HG03060 (cell line): ENCODE results near the gene LAMA2.

Experiments
- ATAC-seq: cut with Tn5 transposase; IDR thresholded peaks from one replicate; pipeline ENCODE4 v1.9.1; 2021; ENCODE audit warnings: low read depth, moderate number of reproducible peaks; ENCODE audit not compliant: unreplicated experiment

The LAMA2 gene

DNA sequence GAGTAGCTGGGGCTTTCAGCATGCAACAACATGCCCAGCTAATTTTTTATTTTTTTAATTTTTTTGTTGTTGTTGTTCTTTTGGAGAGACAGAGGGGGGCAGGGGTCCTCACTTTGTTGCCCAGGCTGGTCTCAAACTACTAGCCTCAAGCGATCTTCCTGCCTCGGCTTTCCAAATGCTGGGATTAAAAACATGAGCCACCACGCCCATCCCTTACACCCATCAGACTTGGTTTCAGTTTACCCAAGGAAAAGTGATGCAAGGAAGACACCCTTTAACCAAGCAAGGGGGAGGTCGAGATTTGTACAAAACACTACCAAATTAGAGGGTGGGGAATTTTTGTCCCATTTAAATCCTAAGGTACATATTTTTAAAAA lies 616.9 kb downstream of the LAMA2 start:
- no peak for ATAC-seq

DNA sequence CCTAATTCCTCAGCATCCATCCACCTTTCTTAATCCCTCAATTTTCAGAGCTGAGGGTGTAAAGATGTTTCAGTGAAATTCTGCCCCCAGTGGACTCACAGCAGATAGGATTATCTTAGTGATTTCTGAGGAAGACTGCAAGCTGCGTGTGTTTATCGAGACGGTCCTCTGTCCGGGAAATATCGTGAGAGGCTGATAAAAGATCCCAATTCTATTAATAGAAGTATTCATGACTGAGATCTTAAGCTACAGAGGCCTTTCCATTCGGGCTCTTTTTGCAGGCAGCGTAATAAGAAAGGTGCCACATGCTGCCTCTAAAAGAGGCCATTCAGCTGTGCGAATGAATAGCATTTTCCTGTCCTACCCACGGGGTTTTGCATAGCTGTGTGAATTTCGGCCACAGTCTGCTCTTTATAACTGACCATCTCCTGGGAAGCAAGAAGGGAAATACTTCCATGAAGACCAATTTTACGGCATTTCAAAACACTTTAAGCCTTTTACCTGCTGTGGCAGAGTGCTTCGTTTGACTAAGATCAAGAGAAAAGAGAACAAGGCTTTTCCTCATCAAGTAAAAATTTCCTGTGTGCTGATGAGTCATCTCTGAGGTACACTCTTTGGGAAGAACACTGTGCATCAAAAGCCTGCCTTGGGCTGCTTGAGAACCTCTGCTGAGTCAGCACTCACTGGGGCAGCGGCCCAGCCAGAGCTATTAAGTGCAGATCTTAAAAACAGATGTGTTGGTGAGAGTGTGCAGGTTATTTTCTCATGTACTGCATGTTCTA lies 618.2 kb downstream of the LAMA2 start:
- ATAC-seq, result no peak

DNA sequence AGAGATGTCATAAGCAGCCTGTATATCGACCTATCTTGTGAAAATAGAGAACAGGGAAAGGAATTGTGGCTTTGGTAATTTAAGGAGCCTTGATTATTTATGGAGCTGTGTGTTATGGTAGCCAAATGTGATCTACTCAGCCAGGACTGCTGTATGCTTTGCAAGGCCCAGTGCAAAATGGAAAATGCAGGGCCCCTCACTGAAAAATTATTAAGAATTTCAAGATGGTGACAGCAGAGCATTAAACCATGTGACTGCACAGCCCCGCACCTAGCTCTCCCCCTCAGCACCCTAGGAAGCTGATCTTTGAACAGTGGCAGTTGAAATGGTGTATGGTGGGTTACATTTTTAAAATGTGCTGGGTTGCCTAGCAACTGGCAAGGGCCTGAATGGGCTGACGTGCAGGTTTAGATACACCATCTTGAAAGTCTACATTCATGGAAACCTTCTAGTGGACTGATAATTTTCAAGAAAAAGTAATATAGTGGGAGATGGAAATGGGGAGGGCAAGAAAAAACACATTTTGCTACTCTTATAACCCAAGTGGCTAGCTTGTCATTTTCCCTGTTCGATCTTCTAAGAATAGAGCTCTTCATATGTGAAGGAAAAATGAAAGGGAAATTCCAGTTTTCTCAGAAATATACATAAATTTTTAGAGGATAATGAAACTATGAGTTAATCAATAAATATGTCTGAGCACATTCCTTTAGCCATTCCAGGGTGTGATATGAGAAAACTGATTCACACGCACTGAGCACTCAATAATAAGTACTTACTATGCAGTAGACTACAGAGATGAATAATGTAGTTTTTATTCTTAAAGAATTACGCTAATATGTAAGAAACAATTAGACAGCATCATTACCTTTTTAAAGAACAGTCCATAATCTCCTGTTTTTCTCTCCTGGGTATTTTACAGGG lies 619.1 kb downstream of the LAMA2 start:
- ATAC-seq, result no peak

DNA sequence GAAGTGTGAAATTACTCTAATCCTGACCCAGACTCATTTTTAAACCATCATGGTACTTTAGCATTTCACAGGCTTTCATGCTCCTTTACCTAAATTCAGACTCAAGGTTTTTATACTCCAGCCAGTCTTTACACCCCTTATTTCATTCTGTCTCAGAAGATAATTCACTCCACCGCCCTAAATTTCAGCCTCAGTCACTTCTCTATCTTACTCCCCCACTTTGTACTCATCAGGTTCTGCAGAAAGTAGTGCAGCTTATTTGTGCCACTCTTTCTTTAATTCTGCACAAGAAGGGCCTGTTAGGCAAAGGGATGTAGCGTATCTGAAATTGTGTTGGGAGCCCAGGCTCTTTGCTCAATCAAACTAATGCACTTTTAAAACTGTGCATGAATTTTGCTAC lies 621.5 kb downstream of the LAMA2 start:
- no peak for ATAC-seq

DNA sequence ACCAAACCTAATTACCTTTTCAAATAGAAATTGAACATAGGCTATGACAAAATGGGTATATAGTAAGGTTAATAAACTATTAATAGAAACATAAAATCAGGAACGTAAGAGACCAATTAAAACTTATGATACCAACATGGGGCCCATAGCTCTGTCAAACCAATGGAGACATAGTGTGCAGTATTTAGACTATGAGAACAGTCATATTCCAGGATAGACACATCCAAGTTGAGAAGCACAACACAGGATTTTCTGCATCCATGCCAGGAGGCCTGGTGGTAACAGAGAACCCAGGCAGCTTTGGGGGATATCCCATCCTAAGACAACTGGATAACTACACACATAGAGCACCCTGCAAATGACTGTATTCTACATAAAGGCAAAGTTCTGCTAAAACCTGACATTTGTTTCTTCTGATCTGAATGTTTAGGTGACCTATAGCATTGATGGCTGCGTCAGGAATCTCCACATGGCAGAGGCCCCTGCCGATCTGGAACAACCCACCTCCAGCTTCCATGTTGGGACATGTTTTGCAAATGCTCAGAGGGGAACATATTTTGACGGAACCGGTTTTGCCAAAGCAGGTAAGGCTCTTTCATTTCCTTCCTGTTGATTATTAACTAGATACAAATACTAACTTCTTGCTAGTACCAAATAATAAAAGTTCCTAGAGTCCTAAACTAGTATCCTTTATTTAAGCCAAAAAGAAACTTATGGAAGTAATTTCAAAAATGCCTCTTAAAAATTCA lies 624.3 kb downstream of the LAMA2 start:
- no peak for ATAC-seq

DNA sequence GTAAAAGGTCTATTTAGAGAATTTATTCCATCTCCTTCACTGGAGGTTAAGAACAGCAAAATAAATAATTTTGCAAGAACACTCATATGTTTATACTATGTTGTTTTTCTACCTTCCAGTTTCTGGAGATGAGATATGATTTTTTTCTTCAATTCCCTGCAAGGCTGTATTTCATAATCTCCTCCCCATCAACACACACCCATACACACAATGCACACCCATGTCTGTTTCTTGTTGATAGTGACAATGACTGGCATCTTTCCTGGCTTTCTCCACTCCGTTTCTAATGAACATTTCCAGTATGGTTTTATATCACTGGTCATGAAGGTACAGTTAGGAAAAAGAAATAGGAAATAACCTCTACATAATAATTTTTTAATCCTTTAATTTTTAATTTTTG lies 624.9 kb downstream of the LAMA2 start:
- ATAC-seq, result no peak

DNA sequence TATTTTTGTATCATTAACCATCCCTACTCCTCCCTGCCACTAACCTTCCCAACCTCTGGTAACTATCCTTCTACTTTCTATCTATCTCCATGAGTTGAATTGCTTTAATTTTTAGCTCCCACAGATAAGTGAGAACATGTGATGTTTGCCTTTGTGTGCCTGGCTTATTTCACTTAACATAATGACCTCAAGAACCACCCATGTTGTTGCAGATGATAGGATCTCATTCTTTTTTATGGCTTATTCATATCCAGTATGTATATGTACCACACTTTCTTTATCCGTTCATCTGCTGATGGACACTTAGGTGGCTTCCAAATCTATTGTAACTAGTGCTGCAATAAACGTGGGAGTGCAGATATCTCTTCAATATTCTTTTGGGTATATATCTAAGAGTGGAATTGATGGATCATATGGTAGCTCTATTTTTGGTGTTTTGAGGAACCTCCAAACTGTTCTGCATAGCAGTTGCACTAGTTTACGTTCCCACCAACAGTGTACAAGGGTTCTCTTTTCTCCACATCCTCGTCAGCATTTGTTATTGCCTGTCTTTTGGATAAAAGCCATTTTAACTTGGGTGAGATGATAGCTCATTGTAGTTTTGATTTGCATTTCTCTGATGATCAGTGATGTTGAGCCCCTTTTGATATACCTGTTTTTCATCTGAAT lies 625.7 kb downstream of the LAMA2 start:
- ATAC-seq, result no peak

DNA sequence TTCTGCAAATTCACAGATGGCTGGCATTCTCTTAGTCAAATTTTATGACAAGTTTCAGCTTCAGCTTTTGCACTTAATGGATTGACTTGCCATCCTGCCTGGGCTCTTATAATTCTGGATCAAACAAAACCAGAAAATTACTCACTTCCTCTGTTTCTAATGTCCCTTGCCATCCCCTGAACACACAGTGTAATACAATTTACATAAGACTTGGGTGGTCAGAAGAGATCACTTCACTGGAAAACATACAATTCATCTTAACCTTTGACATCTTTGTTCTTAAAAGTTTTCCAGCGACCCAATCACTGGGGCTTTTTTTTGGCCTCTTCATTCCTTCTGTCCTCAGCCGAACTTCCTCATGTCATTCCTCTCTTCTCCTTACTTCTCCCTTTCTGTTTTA lies 628.0 kb downstream of the LAMA2 start:
- ATAC-seq, result no peak

DNA sequence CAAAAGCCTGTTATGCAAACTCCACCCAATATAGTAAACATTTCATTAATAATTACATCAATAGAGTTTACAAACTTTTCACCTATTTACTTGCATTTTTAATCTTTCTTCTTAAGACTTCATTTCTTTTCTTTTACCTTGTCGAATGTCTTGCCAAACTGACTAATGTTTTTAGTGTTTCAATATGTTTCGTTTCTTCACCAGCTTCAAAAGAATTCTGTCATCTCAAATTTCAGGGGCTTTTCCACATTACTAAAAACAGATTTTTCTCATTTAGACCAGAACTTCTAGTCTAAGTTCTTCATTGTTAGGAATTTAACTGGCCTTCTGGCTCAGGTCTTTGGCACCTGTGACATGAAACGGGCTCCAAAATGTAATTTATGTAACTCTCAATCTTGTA lies 630.5 kb downstream of the LAMA2 start:
- ATAC-seq, result no peak

DNA sequence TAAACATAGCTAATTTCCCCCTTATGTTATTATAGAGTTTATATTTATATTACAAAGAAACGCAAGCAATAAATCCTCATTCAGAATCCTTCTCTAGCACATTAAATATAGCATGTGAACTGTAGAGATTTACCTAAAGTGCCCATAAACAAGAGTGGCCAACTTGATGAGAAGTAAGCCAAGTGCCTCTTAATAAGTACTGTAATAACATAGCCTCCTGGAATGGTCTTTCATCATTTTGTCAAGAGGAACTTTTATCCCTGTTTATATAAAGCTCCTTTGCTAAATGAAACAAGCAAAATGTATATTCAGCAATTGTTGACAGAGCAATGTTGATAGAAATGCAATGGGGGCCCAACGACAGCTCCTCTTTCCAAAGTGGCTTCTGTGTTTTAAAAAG lies 632.1 kb downstream of the LAMA2 start:
- no peak for ATAC-seq

DNA sequence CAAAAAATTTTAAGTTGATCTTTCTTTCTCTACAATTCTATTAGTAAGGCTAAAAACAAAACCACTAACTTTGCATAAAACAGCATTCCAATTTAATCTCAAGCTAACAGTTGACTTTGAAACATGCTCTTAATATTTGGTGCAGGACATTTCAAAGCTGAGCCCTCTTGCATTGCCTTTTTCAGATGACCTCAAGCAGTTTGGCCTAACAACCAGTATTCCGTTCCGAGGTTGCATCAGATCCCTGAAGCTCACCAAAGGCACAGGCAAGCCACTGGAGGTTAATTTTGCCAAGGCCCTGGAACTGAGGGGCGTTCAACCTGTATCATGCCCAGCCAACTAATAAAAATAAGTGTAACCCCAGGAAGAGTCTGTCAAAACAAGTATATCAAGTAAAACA lies 633.1 kb downstream of the LAMA2 start:
- ATAC-seq, result no peak

DNA sequence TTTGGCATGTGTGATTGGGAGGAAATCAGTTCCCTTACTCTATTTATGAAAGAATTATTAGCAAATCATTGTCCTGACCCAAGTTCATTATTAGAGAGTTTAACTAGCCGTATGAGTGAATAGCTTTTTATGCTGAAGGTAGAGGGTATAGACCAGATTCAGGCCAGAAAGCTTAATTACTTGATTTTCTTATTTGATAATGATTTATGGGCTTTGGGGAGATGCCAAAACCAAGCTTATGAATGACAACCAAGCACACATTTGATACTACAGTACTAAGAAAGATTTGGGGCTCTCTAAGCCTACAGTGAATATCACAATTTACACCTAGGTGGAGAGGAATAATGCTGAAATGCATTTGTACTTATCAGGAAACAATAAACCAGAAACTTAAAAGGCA lies 633.8 kb downstream of the LAMA2 start:
- ATAC-seq, result no peak

DNA sequence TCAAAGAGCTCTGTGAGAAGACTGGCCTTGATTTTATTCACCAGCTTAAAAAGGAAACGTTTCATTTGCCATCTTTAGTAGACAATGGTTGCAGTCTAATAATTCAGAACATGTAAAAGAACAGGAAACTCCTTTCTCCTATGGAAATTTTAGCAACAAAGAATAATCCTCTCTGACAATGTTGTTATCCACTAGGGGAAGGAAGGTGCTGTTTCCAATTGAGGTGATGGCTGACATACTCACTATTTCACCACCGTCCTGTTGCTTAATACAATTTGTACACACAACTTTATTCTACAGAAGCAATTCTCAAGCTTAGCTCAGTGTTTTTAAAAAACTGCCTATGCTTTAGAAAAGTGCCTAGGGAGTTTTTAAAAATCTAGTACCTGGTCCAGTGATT lies 634.4 kb downstream of the LAMA2 start:
- no peak for ATAC-seq

DNA sequence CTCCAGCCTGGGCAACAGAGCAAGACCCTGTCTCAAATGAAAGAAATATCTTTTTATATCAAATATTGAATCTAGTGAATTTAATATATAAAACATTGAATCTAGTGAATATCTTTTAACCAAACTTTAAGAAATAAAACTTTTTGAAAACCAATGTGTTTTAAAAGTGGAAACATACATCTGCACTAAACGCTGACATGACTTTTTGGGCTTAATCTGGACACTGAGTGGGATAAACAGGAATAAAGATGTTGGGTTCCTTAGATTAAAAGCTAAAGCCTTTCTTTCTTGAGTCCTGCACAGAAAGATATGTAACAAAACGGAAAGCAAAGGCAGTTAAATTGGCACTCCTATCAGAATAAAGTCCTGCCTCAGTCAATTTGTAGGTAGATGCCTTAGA lies 636.8 kb downstream of the LAMA2 start:
- no peak for ATAC-seq

DNA sequence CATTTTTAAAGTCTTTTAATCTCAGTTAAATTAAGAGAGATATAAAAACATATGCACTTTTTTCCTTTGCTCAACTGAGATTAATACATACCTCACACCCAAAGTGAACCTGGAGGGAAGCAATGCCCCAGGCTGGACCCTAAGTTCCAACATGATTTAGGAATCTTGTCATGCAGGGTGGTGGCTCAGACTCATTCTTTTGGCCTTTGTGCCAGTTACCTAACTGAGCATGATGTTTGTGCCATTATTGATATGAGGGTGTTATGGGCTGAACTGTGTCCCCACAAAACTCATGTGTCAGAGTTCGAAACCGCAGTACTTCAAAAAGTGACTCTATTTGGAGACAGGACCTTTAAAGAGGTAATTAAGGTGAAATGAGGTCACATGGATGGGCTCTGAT lies 639.0 kb downstream of the LAMA2 start:
- no peak for ATAC-seq

DNA sequence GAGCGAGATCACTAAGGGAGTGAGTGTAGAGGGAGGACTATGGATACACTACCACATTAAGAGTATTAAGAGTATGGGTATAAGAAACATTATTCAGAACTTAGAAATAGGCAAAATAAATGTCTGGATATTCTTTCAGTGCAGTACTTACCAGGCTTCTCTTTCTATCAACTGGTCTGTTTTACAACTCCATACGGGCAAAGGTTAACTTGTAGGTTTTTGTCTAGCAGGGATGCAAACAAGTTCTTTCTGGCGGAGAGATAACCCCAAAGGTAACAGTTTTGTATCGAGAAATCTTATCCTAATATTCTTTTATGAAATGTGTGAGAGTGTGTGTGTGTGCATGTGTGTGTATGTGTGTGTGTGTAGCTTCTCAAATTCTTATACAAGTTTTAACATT lies 640.9 kb downstream of the LAMA2 start:
- ATAC-seq, result no peak

DNA sequence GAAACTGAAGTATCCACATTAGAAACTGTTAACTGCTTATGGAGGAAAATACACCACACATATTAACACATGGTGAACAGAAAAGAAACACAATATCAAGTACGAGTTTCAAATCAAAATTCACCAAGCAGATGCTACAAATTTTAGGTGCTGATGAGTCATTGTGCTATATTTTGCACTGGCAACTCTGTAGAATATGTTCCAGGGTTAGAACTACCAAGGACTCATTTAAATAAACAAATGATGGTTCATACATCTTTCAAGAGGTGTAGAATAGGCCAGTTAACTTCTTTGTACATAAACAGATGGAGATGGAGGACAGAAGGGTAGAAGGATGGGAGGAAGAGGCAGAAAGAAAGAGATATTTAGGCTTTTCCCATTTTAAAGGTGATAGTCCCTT lies 642.1 kb downstream of the LAMA2 start:
- no peak for ATAC-seq

DNA sequence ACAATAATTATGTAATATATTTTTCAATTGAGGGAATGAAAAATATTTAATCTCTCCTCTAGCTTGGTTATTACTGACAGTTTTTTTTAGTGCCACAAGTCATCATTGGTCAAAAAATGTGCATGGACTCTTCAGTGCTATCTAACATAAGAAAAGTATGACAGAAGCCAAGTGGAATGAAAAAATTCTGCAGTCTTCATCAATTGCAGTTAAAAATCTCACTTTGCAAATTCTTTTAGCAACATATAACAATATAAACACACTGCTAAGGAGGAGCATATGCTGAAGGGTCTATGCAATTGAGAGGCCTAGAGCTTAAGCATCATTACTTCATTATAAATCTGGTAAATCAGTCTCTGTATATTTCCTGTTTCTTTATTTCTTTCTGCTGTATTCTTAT lies 652.0 kb downstream of the LAMA2 start:
- ATAC-seq, result no peak

DNA sequence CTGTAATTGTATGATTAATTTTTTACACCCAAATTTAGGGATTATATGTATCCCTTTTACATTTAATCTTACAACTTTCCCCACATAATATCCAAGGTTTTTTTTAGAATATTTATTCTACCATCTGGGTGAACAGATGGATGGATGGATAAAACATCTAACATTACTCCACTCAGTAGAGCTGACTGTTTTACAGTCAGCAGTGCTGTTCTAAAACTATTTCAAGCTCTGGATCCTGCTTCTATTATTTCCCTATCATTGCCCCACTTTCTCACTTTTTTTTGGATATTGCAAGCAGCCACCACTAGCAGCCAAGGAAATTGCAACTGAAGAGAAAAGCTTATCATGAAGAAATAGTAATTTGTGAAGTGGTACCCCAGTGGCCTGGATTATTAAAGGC lies 653.3 kb downstream of the LAMA2 start:
- ATAC-seq, result no peak

DNA sequence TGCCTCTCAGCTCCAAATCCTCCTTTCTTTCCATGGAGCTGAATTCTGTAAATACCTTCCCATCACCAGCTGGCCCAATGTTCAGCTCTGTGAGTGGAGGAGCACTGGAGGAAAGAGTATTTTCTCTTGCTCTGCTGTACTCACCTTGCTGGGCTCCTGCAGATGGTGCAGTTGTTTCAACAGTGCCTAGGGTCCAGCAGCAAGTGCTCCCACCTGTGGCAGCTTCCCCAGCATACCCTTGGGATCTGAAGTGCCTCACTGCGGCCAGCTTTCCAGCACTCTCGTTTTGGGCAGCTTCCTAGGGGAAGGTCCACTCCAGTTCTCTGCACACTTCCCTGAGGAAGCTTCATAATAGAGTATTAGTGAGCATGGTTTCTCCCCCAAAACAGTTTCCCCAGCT lies 656.1 kb downstream of the LAMA2 start:
- ATAC-seq, result no peak

DNA sequence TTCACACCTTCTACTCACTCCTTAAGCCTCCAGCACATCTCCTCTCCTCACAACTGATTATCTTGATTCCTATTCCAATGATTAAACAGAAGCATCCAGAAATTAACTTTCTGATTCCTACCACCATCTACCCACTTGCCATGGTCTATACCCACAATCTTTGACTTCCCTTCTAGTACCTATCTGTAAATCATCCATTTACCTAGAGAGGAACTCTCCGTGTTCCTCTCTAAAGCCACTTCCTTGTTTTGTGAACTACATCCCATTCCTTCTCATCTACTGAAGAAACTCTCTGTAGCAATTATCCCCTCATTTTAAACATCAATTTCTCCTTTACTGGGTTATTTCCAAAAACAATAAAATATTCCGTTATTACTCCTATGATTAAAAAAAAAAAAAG lies 659.8 kb downstream of the LAMA2 start:
- no peak for ATAC-seq
